ENCODE measurements around the gene AKAP8L. TPM values are rescaled to one million over a fixed set of nuclear protein-coding genes. Genes with fewer than 3 reads are reported as not detected.

The AKAP8L gene
- total RNA-seq, 4 donors from 2014 or later: 82.4 to 157 (median 117) TPM

DNA sequence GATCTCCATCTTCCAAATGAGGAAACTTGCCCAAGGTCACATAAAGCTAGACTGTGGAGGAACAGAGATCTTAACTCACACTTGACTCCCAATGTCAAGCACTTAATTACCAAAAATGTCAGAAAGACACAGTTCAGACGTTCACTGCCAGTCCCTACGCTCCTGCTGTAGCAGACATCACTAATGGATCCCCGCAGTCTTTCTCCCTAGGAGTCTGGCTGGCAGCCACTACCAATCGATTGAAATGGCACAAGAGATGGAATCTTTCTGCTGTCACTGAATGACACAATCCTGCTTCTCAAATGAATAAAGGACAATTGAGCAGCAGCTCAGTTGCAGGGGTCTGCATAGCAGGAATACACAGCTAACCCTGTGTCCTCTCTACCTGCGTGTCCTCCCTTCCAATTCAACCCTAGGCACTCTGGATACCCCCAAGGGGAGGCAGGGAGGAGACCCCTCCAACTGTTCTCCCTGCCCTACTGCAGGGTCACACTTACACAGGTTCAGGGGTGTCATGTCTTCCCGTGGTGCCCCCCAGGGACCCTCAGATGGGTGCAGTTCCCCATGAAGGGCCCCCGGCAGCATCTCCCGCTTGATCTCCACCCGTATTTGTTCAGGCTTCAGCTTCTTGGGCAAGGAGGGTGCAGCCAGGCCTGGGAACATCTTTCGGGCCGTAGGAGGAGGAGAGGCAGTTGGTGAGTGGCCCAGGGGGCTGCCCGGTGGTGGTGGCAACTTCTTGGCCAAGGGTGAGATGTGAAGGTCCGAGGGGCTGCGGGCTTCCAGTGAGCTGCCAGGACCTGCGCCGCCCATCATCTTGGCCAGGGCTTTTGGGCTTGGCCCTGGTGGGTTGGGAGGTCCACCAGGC lies 7.9 kb upstream of the AKAP8L start:
- DNase-seq: no peak
- TF ChIP-seq POLR2A (IDR thresholded peaks at IDR 0.05): no peak
- TF ChIP-seq, protein P1, sequence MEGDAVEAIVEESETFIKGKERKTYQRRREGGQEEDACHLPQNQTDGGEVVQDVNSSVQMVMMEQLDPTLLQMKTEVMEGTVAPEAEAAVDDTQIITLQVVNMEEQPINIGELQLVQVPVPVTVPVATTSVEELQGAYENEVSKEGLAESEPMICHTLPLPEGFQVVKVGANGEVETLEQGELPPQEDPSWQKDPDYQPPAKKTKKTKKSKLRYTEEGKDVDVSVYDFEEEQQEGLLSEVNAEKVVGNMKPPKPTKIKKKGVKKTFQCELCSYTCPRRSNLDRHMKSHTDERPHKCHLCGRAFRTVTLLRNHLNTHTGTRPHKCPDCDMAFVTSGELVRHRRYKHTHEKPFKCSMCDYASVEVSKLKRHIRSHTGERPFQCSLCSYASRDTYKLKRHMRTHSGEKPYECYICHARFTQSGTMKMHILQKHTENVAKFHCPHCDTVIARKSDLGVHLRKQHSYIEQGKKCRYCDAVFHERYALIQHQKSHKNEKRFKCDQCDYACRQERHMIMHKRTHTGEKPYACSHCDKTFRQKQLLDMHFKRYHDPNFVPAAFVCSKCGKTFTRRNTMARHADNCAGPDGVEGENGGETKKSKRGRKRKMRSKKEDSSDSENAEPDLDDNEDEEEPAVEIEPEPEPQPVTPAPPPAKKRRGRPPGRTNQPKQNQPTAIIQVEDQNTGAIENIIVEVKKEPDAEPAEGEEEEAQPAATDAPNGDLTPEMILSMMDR (IDR thresholded peaks at IDR 0.05): no peak
- Histone ChIP-seq H3K27me3 (no peaks in the 10 kb centered on the region), H3K27ac (no peak overlapping the region), H3K4me3 (no peak overlapping the region), H3K9me3 (no peaks in the 10 kb centered on the region), H3K4me1 (peaks cover 9 to 12% of the 10 kb centered on the region in 2 donors), H3K36me3 (no peaks in the 10 kb centered on the region)
- intact Hi-C loops (cut with DNase I; ENCODE audit: low total_unique reads): no loop called here

DNA sequence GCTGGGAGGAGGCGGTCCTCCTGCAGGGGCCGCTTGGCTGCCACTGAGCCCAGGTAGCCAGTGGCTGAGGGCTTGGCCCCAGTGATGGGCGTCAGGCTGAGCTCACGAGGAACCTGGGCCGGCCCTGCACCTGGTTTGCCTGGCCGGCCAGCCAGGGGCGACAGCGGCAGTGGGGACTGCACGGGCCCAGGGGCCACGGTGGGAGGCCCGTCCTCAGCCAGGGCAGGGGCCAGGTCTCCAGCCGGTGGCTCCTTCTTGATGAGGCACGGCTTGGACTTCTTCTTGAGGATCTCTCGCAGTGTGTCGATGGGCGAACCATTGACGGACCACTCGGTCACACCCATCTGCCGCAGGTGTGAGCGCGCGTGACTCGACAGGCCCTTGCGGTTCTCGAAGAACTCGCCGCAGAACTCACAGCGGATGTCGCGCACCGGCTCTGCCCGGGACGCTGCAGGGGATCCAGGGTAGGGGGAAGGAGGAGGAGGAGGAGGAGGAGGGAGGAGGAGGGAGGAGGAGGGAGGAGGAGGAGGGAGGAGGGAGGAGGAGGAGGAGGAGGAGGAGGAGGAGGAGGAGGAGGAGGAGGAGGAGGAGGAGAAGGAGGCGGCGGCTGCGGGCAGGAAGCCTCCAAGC lies 6.6 kb upstream of the AKAP8L start:
- Histone ChIP-seq H3K36me3 (no peaks in the 10 kb centered on the region), H3K27ac (no peak overlapping the region), H3K27me3 (no peaks in the 10 kb centered on the region), H3K9me3 (no peaks in the 10 kb centered on the region), H3K4me3 (no peak overlapping the region), H3K4me1 (peaks cover 0 to 3% of the 10 kb centered on the region in 2 donors)
- TF ChIP-seq, protein P1 (IDR thresholded peaks at IDR 0.05): no peak
- no peak for TF ChIP-seq POLR2A (IDR thresholded peaks at IDR 0.05)
- no peak for DNase-seq
- intact Hi-C loops (cut with DNase I; ENCODE audit: low total_unique reads): no loop called here

DNA sequence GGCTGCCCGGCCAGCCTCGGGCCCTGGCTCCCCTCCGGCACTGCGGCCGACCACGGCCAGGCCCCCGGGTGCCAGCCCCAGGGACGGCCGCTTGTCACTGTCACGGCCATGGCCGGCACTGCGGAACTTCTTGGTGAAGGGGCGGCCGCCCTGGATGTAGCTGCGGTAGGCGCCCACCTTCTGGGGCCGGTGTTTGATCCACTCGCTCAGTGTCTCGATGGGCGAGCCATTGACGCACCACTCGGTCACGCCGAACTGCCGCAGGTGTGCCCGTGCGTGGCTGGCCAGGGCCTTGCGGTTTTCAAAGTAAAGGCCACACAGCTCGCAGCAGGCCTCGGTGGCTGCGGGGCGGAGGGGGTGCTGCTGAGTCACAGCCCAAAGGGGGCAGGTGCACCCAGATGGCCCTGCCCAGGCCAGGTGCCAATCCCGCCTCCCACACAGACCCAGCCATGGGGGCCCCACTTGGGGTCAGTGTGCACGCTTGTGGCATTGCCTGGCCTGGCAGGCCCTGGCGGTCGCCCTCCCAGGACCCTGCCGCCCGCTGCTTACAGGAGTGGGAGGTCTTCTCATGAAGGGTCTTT lies 6.0 kb upstream of the AKAP8L start:
- Histone ChIP-seq H3K4me1 (no peaks in the 10 kb centered on the region), H3K9me3 (no peaks in the 10 kb centered on the region), H3K27me3 (no peaks in the 10 kb centered on the region), H3K27ac (no peak overlapping the region), H3K4me3 (no peak overlapping the region), H3K36me3 (no peaks in the 10 kb centered on the region)
- intact Hi-C loops (cut with DNase I; ENCODE audit: low total_unique reads): no loop called here
- DNase-seq: no peak
- no peak for TF ChIP-seq POLR2A (IDR thresholded peaks at IDR 0.05)
- TF ChIP-seq, protein P1 (IDR thresholded peaks at IDR 0.05): no peak

DNA sequence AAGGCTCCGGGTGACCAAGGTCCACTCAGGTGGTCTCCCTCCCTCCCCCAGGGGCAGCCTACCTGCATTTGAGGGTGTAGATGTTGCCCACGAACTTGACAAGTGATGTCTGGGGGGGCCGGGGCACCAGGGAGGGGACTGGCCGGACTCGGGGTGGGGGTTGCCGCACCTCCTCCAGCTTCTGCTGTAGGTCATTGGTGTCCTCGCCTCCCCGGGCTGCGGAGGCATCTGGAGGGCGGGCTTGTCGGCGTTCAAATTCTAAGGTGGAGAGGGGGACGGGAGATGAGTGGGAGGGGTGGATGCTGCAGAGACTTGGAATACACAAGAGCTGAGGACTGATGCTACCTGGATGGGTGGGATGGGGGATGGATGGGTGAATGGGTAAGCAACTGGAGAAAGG lies 5.3 kb upstream of the AKAP8L start:
- H3K9me3 ChIP-seq: no peaks in the 10 kb centered on the region
- no peak overlapping the region for H3K27ac ChIP-seq
- H3K36me3 ChIP-seq: no peaks in the 10 kb centered on the region
- intact Hi-C loops (cut with DNase I; ENCODE audit: low total_unique reads): no loop called here
- no peak for DNase-seq
- H3K4me3 ChIP-seq: no peak overlapping the region
- H3K4me1 ChIP-seq: no peaks in the 10 kb centered on the region
- no peak for TF ChIP-seq POLR2A (IDR thresholded peaks at IDR 0.05)
- TF ChIP-seq, protein P1 (IDR thresholded peaks at IDR 0.05): no peak
- H3K27me3 ChIP-seq: no peaks in the 10 kb centered on the region

DNA sequence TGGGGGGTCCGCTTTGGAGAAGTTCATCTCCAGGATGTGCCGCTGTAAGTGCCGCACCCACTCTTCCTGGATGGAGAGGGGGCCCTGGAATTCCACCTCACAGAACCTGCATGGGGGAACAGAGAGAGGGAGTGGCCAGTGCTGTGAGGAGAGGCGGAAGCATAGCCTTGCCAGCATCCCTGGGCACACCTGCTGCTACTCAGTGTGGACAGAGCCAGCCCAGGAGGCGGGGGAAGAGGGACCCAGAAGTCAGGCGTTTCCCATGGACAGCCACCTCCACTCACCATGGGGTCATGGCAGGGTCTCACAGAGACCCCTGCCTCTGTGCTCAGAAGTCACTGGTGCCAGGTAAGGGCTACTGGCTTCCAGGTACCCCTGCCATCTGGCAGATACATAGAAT lies 4.3 kb upstream of the AKAP8L start:
- no peaks in the 10 kb centered on the region for H3K27me3 ChIP-seq
- H3K36me3 ChIP-seq: no peaks in the 10 kb centered on the region
- TF ChIP-seq, protein P1 (IDR thresholded peaks at IDR 0.05): no peak
- TF ChIP-seq POLR2A (IDR thresholded peaks at IDR 0.05): no peak
- H3K4me3 ChIP-seq: no peak overlapping the region
- DNase-seq: no peak
- no peaks in the 10 kb centered on the region for H3K9me3 ChIP-seq
- no peaks in the 10 kb centered on the region for H3K4me1 ChIP-seq
- no peak overlapping the region for H3K27ac ChIP-seq
- intact Hi-C loops (cut with DNase I; ENCODE audit: low total_unique reads): no loop called here
